ENCODE data around the gene LPIN1.

Gene LPIN1

GRCh38 chr2:11871421-11871820, 125.0 kb downstream of the LPIN1 start:
- ChIA-PET CTCF (no interaction called here), POLR2A (no interaction called here)
- TF ChIP-seq CTCF (IDR thresholded peaks at IDR 0.05; ENCODE audit: control extremely low read depth, extremely low read depth, low read depth, missing control alignments) = no peak
- DNase-seq (ENCODE audit: extremely low spot score) = no peak

DNA sequence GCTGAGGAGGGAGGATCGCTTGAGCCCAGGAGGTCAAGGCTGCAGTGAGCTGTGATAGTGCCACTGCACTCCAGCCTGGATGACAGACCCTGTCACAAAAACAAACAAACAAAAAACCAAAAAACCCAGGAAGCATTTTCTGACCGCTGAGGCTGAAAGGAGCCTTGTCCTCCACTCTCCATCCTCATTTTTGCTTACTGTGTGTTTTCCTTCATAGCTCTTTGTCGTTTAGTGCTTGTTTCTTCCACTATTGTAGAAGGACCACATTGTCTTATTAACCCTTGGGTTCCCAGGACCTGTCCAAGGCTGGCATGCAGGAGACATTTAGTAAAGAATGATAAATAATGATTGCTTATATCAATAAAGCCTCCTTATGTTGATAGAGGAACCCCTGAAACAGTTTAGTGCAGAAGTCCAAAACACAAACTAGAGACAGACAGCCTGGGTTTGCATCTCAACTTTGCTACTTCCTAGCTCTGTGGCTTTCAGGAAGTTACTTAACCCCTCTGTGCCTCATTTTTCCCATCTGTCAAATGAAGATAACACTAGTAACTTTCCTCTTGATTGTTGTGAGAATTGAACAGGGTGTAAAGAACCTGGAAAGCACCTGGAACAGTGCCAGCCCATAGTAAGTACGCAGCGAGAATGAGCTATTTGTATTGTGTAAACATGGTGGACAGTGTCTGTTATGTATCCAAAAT, 126.0 kb downstream of the LPIN1 start:
- no peak for TF ChIP-seq CTCF (IDR thresholded peaks at IDR 0.05; ENCODE audit: control extremely low read depth, extremely low read depth, low read depth, missing control alignments)
- no peak for DNase-seq (ENCODE audit: extremely low spot score)
- POLR2A ChIA-PET = no interaction called here
- CTCF ChIA-PET = interaction anchor here (0.9 to 2.0 kb wide), 2 partner anchors 11 to 1135 kb away, joined by 3 to 6 read pairs; no protein-coding TSS in a partner anchor

DNA sequence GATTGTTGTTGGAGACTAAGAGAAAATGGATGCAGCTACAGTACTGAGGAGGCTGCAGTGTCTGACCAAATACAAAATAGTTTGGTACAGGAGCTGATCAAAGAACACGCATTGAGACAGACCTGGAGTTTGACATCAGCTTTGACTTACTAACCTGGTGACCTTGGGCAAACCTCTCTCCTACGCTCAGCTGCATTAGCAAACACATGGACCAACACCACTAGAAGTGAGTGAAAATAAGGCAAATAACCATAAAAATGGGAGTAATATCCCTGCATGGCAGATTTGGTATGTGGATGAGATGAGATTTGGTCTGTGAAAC, 126.5 kb downstream of the LPIN1 start:
- no peak for TF ChIP-seq CTCF (IDR thresholded peaks at IDR 0.05; ENCODE audit: control extremely low read depth, extremely low read depth, low read depth, missing control alignments)
- DNase-seq (ENCODE audit: extremely low spot score) = no peak
- ChIA-PET CTCF (interaction anchor here (0.9 to 2.0 kb wide), 2 partner anchors 11 to 1134 kb away, joined by 3 to 6 read pairs; no protein-coding TSS in a partner anchor), POLR2A (no interaction called here)

GRCh38 chr2:11873356-11874154, 127.1 kb downstream of the LPIN1 start:
- no peak for DNase-seq (ENCODE audit: extremely low spot score)
- no peak for TF ChIP-seq CTCF (IDR thresholded peaks at IDR 0.05; ENCODE audit: control extremely low read depth, extremely low read depth, low read depth, missing control alignments)
- POLR2A ChIA-PET = no interaction called here
- CTCF ChIA-PET = interaction anchor here (2.0 kb wide), 1 partner anchor 1134 kb away, joined by 6 read pairs; no protein-coding TSS in a partner anchor

GRCh38 chr2:11874861-11875260, 128.4 kb downstream of the LPIN1 start:
- no peak for DNase-seq (ENCODE audit: extremely low spot score)
- ChIA-PET CTCF (no interaction called here), POLR2A (no interaction called here)

DNA sequence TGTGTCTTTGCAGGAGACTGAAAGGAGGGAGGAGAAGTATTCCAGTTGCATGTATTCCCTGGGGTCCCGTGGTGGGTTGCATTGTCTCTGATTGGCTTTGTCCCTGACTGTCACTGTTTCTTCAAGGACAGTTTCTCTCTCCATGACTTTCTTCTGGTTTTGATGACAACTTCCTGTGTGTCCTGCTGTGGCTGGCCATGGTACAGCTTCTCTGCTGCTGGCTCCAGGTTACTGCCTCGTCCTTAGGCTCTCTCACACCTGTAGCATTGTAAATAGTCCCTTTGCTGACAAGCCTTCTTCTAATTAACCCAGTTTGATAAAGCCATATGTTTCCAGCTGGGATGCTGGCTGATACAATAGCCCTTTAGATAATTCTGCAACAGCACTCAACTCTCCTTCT, 129.0 kb downstream of the LPIN1 start:
- ChIA-PET CTCF (no interaction called here), POLR2A (no interaction called here)
- DNase-seq (ENCODE audit: extremely low spot score) = no peak
- TF ChIP-seq CTCF (IDR thresholded peaks at IDR 0.05; ENCODE audit: control extremely low read depth, extremely low read depth, low read depth, missing control alignments) = no peak

More at GRCh38 chr2:11874861-11875260, 128.4 kb downstream of the LPIN1 start:
- TF ChIP-seq CTCF (IDR thresholded peaks at IDR 0.05; ENCODE audit: control extremely low read depth, extremely low read depth, low read depth, missing control alignments) = no peak
